Fibroblast of mammary gland (primary cell): ENCODE measurements around the gene RXFP1.
A peak's percentile ranks its signal among the peaks of the same experiment; 100 is the strongest.

Experiments
- DNase-seq: peaks from one replicate; pipeline ENCODE4 v3.0.0-alpha.2; 2010; ENCODE audit warnings: low read depth
- H3K4me3 ChIP-seq: 2 replicates; pipeline ENCODE4 v1.5.1; 2011; ENCODE audit warnings: low read depth, mild to moderate bottlenecking, low read length, moderate library complexity; ENCODE audit not compliant: control insufficient read depth
- TF ChIP-seq, protein P1 (sequence below): conservative IDR thresholded peaks from 2 replicates; pipeline ENCODE4 v1.5.1; 2011; ENCODE audit warnings: low read depth, low read length, inconsistent platforms; ENCODE audit not compliant: control insufficient read depth, insufficient read depth

RXFP1 gene

DNA sequence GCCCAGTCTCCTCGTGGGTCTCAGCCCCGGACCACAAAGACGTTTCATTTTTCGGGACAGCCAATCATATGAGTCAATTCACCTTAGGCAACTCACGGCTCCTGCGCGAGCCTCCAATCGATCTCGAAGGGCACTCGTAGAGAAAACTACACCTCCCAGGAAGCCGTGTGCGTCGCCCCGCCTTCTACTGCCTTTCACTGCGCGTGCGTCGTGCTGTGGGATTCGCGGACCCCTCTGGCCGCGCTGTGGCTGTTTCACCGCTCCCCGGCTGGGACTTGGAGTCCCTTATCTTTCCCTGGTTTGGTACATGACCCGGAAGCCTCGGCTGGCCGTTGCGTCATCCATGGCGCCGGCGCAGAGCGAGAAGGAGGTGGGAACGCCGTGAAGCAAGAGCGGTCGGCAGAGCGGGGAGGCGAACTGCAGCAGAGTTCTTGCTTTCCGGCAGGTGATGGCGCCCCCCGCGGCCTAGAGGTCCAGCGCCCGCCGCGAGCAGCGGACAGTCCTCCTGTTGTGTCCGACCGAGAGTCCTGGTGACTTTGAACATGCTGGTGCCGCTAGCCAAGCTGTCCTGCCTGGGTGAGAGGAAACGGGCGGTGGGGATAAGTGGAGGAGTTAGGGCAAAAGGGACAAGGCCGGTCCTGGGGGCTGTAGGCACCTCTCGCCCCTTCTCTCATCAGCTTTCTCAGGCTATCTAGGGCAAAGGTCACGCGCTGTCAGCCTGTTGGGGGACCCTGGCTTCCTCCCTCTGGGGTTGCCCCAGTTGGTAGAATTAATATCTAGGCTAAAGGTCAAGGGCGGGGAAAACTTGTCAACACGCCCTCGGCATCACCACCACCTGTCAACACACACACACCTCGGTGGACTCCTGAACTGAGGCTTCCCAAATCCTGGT lies 150.5 kb downstream of the RXFP1 start, which contains the start of gene ETFDH:
ETFDH (plus strand) TSS at position 382 of the 892 bp plus-strand sequence; CDS start at position 543, 161 bp downstream.
- TF ChIP-seq, protein P1, sequence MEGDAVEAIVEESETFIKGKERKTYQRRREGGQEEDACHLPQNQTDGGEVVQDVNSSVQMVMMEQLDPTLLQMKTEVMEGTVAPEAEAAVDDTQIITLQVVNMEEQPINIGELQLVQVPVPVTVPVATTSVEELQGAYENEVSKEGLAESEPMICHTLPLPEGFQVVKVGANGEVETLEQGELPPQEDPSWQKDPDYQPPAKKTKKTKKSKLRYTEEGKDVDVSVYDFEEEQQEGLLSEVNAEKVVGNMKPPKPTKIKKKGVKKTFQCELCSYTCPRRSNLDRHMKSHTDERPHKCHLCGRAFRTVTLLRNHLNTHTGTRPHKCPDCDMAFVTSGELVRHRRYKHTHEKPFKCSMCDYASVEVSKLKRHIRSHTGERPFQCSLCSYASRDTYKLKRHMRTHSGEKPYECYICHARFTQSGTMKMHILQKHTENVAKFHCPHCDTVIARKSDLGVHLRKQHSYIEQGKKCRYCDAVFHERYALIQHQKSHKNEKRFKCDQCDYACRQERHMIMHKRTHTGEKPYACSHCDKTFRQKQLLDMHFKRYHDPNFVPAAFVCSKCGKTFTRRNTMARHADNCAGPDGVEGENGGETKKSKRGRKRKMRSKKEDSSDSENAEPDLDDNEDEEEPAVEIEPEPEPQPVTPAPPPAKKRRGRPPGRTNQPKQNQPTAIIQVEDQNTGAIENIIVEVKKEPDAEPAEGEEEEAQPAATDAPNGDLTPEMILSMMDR, result peak; percentile 39
- DNase-seq, result peak; percentile 99
- peak within 1 kb of the TSS; percentile 91 for H3K4me3 ChIP-seq

DNA sequence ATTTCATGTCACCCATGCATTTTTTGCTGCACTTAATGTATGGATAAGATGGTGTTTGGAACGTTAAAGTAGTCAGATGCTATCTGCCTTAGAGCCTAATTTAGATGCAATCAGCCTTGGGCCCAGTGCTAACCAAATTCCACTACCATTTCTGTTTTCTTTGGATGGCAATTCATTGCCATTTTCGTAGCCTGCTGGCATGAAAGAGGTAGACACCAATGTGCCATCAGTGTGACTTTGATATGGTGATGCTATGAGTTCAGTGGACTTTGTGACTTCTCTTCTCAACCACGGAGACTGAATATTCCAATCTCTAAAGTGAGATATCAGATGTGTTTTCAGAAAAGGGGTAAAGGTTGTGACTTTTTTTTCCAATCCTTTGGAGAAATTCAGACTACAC lies 152.0 kb downstream of the RXFP1 start:
- no peak overlapping the region for H3K4me3 ChIP-seq
- TF ChIP-seq, protein P1, result no peak
- DNase-seq, result no peak

DNA sequence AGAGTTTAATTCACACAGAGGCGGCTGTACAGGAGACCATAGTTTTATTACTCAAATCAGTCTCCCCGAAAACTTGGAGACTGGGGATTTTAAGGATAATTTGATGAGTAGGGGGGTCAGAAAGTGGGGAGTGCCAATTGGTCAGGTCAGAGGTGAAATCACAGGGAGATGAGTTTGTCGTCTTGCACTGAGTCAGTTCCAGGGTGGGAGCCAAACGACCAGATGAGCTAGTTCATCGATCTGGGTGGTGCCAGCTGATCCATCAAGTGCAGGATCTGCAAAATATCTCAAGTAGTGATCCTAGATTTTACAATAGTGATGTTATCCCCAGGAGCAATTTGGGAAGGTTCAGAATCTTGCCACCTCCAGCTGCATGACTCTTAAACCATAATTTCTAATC lies 154.4 kb downstream of the RXFP1 start:
- TF ChIP-seq, protein P1, result no peak
- DNase-seq, result peak; percentile 36
- H3K4me3 ChIP-seq, result no peak overlapping the region

DNA sequence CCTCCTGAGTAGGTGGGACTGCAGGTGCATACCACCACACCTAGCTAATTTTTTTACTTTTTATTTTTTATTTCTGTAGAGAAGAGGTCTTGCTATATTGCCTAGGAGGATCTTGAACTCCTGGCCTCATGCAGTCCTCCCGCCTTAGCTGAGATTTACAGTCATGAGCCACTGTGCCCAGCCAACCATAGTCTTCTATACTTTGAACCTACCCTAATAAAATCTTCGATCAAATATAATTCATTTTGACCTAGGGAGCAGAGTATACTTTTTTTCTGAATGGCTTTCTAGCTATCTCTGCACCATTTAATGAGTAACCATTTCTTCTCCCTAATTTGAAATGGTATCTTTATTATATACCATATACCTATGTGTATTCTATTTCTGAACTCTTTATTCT lies 157.1 kb downstream of the RXFP1 start:
- TF ChIP-seq, protein P1, result no peak
- no peak overlapping the region for H3K4me3 ChIP-seq
- no peak for DNase-seq

DNA sequence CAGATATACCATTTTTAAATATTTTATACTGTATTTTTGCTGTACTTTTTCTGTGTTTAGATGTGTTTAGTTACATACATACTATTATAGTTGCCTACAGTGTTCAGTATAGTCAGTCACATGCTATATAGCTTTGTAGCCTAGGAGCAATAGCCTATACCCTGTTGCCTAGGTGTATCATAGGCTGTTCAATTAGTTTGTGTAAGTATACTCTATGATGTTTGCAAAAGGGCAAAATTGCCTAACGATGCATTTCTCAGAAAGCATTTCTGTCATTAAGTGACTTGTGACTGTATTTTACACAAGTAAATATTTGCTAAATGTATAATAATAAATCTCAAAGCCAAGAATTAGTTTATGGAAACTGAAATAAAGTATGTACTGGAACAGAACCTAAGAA lies 159.9 kb downstream of the RXFP1 start:
- DNase-seq, result no peak
- H3K4me3 ChIP-seq, result no peak overlapping the region
- TF ChIP-seq, protein P1, result no peak

DNA sequence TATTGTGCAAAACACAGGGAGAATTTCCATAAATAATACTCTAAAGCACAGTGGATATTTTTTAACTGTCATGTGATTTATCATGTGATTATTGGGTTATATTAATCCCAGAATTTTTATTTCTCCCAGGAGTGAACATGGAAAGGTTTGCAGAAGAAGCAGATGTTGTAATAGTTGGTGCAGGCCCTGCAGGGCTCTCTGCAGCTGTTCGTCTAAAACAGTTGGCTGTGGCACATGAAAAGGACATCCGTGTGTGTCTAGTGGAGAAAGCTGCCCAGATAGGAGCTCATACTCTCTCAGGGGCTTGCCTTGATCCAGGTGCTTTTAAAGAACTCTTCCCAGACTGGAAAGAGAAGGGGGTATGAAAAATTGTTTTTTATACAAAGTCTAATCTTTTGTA lies 160.4 kb downstream of the RXFP1 start:
- no peak for DNase-seq
- no peak overlapping the region for H3K4me3 ChIP-seq
- TF ChIP-seq, protein P1, result no peak
